Epithelial cell of esophagus (primary cell): Measurements from ENCODE around the gene ZFAND2B.

Experiments used
- DNase-seq: peaks from one replicate; pipeline ENCODE4 v3.0.0; 2010; ENCODE audit warnings: low read depth
- H3K4me3 ChIP-seq: 2 replicates; pipeline ENCODE4 v1.5.1; 2011; ENCODE audit warnings: mild to moderate bottlenecking, low read length, control low read depth
- TF ChIP-seq, protein P1 (sequence below): IDR thresholded peaks from 2 replicates; pipeline ENCODE4 v1.5.1; 2011; ENCODE audit warnings: low read depth, mild to moderate bottlenecking, low read length, control low read depth, inconsistent platforms; ENCODE audit not compliant: insufficient read depth; ENCODE audit errors: missing control alignments

ZFAND2B gene

DNA sequence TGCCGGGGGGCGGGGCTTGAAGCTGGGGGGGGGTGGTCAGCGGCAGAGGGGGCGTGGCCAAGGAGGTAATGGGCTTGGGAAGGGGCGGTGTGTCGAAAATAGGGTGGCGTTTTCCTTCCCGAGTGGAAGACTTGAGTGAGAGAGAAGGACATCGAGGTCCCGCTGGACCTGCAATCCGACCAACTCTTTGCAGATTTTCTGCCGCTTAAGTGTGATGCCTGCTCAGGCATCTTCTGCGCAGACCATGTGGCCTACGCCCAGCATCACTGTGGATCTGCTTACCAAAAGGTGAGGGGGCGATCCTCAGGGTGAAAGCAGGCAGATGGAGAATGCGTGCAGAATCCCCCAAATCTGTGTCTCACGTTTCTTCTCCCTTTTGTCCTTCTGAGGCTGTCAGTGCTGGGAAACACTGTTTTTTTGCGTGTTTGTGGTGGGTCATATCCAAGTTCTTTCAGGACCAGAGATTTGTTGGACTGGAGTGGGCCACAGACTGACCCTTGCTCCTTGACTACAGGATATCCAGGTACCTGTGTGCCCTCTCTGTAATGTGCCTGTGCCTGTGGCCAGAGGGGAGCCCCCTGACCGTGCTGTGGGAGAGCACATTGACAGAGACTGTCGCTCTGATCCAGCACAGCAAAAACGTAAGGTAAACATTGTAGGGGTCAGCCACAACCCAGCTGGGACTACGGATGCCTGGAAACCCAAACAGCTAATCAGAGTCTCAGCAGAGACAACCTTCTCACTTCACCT is 727 bp downstream of the ZFAND2B start:
- DNase-seq = no peak
- TF ChIP-seq, protein P1, sequence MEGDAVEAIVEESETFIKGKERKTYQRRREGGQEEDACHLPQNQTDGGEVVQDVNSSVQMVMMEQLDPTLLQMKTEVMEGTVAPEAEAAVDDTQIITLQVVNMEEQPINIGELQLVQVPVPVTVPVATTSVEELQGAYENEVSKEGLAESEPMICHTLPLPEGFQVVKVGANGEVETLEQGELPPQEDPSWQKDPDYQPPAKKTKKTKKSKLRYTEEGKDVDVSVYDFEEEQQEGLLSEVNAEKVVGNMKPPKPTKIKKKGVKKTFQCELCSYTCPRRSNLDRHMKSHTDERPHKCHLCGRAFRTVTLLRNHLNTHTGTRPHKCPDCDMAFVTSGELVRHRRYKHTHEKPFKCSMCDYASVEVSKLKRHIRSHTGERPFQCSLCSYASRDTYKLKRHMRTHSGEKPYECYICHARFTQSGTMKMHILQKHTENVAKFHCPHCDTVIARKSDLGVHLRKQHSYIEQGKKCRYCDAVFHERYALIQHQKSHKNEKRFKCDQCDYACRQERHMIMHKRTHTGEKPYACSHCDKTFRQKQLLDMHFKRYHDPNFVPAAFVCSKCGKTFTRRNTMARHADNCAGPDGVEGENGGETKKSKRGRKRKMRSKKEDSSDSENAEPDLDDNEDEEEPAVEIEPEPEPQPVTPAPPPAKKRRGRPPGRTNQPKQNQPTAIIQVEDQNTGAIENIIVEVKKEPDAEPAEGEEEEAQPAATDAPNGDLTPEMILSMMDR = no peak
- H3K4me3 ChIP-seq = peak overlapping the region; percentile 70

DNA sequence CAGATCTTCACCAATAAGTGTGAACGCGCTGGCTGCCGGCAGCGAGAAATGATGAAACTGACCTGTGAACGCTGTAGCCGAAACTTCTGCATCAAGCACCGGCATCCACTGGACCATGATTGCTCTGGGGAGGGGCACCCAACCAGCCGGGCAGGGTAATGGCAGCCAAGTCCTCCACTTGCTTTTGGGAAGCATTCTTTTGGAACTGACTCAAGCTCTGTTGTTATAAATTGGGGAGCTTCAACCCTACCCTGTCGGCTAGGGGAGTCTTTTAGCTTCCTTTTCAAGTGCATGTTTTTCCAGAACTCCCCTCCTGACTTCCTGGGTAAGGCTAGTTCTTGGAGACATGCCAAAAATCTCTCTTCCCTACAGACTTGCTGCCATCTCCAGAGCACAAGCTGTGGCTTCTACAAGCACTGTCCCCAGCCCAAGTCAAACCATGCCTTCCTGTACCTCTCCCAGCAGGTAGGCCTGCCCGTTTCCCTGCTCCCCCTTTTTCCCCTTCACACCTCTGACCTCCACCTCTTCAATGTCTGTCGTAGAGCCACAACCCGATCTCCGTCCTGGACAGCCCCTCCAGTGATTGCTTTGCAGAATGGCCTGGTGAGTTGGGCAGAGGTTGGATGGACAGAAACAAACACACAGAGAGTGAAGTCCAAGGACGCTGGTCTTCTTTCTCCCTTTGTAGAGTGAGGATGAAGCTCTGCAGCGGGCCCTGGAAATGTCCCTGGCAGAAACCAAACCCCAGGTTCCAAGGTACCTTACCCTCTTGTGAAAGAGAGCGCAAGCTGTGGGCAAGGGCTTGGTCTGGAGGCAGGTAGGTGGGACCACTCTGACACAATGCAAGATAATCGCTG is 1.5 kb downstream of the ZFAND2B start:
- H3K4me3 ChIP-seq = no peak overlapping the region
- TF ChIP-seq, protein P1 = no peak
- DNase-seq = peak; percentile 54

DNA sequence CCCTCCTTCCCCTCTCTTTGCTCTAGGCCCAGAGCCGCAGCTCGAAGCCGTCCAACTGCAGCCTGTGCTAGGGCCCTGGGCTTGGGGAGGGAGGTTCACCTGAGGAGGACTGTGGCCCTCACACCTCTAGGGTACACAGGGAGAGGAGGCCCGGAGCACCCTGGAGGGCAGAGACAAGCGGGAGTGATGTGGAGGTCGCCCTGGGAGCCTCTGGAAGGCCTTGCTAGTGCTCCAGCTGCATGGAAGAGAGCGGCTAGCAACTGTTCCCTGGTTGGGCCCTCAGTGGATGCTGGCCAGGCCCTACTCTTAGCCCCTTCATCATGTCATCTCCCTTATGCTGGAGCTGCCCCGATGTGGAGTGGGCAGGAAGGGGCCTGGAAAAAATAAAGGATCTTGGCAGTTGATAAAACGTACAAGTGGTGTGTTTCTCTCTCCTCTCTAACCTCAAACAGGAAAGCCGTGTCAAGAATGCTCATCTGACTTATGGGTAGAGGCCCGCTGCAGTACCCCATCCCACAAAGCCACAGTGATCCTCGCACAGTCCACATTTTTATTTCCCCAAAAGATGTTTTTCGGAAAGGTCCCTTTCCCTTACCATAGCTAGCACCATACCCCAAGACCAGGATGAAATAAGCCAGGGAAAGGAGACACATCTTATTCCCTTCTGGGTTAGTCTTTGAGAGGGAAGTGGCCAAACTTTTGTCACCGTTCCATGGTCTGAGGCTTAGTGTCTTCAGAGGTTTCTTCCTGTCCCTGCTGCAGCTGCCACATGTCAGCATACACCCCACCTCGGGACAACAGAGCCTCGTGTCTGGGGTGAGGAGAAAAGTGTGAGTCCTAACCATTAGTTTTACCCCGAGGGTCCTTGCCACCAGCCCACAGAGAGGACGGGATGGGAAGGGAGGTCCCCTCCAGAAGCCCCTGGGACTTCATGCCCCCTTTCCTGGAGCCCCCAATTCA is 2.9 kb downstream of the ZFAND2B start:
- H3K4me3 ChIP-seq = no peak overlapping the region
- DNase-seq = no peak
- TF ChIP-seq, protein P1 = no peak

DNA sequence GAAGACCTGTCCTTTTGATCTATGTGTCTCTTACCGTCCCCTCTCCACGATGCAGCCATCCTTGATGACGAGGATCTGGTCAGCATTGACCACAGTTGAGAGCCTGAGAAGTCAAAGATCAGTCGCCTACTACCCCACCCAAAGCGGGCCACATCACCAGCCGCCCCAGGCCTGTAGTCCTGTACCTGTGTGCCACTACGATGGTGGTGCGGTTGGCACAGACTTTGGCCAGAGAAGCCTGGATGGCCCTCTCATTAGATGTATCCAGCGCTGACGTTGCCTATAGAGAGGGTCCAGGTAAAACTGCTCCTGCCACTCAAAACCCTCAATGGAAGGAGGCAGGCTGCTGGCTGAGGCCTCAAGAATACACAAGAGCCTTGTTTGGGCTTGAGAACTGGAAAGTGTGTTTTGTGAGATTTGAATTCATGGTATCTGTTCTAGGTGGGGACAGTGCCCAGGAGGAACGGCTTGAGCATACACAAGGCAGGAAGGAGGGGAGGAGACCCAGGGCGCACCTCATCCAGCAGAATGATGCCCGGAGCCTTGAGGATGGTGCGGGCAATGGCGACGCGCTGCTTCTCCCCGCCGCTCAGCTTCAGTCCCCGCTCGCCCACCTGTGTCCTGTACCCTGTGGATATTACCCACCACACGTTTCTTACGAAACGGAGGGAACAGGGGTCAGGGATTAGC is 3.8 kb downstream of the ZFAND2B start:
- no peak overlapping the region for H3K4me3 ChIP-seq
- no peak for DNase-seq
- TF ChIP-seq, protein P1 = no peak

DNA sequence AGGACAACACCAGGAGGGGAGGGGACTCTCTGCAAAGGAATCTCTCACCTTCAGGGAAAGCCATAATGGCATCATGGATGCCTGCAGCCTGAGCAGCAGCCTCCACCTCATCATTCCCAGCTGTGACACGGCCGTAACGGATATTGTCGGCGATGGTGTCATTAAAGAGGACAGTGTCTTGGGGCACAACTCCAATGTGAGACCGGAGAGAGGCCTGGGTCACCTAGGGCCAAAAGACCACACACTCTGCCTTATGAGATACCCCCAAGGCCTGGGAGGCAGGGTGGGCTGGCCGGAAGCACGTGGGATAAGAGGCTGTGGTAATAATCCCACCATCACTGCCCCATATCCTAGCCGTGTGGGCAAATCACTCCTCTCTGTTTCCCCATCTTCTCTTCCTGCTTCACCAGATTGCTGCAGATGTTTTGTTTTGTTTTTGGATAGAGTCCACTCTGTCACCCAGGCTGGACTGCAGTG is 4.3 kb downstream of the ZFAND2B start:
- H3K4me3 ChIP-seq = no peak overlapping the region
- DNase-seq = no peak
- TF ChIP-seq, protein P1 = no peak

DNA sequence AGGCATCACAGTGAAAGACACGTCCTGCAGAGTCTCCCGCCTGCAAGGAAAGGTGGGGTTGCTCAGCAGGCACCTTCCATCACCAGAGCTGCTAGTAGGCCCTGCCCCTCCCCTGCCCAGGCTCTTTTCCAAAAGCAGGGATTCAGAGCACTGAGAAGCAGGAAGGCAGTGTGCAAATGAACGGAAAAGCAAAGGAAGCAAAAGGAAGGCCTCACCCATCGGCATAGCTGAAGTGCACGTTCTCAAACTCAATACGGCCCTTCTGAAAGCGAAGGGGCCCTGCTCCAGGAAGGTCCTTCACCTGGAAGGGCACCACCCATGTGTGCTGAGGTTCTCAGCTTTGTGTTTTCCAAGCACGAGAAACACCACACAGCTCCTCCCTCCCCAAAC is 6.4 kb downstream of the ZFAND2B start:
- H3K4me3 ChIP-seq = no peak overlapping the region
- TF ChIP-seq, protein P1 = no peak
- DNase-seq = no peak
